ENCODE results near the gene TAS1R3. TPM values are rescaled to one million over a fixed set of nuclear protein-coding genes. Genes with fewer than 3 reads are reported as not detected.
A peak's percentile ranks its signal among the peaks of the same experiment; 100 is the strongest.

TAS1R3 gene
- total RNA-seq, 1 experiment from 2014 or later = 0.22 TPM

GRCh38 chr1:1300352-1300739 lies 30.7 kb upstream of the TAS1R3 start:
- ChIA-PET POLR2A (interaction anchor here (0.6 kb wide), 1 partner anchor 62 kb away, joined by 4 read pairs; no protein-coding TSS in a partner anchor), CTCF (interaction anchor here (0.7 to 7.6 kb wide), 14 partner anchors 9 to 303 kb away, joined by 3 to 81 read pairs (median 4); partner anchors contain the start of gene UBE2J2)
- Mint-ChIP-seq H3K9me3 (no peaks in the 10 kb centered on the region), H3K4me3 (no peak overlapping the region), H3K27ac (no peak overlapping the region), H3K27me3 (ENCODE audit: low read depth) (no peaks in the 10 kb centered on the region), H3K4me1 (peaks cover 5% of the 10 kb centered on the region), H3K36me3 (no peaks in the 10 kb centered on the region)
- ATAC-seq (no peak), DNase-seq (ENCODE audit: low spot score) (no peak)
- no peak for TF ChIP-seq ATF1 (CRISPR knock-in tag; IDR thresholded peaks at IDR 0.05)
- TF ChIP-seq ZNF317 (CRISPR knock-in tag; IDR thresholded peaks at IDR 0.05; ENCODE audit: borderline replicate concordance, low read depth) = no peak
- TF ChIP-seq ESRRA (CRISPR knock-in tag; IDR thresholded peaks at IDR 0.05; ENCODE audit: borderline replicate concordance) = no peak
- TF ChIP-seq CREB1 (CRISPR knock-in tag; IDR thresholded peaks at IDR 0.05) = no peak

GRCh38 chr1:1302006-1302430 lies 29.1 kb upstream of the TAS1R3 start:
- peaks cover 5% of the 10 kb centered on the region; the same call in 1 of the 2 replicates for H3K27me3 Mint-ChIP-seq (ENCODE audit: low read depth)
- no peak overlapping the region for H3K27ac Mint-ChIP-seq
- ChIA-PET POLR2A (no interaction called here), CTCF (interaction anchor here (1.1 to 7.6 kb wide), 3 partner anchors 10 to 28 kb away, joined by 3 to 81 read pairs (median 3); partner anchors contain the start of gene UBE2J2)
- DNase-seq (ENCODE audit: low spot score) (peak; percentile 66), ATAC-seq (peak; percentile 23)
- no peak overlapping the region for H3K4me3 Mint-ChIP-seq
- peaks cover 18% of the 10 kb centered on the region for H3K4me1 Mint-ChIP-seq
- TF ChIP-seq SP1 (CRISPR knock-in tag; conservative IDR thresholded peaks at IDR 0.05) (no peak), ZNF423 (CRISPR knock-in tag; IDR thresholded peaks at IDR 0.05) (peak; percentile 53), TEAD4 (CRISPR knock-in tag; IDR thresholded peaks at IDR 0.05) (no peak), CTCF (IDR thresholded peaks at IDR 0.05) (peak; percentile 71), HMGXB4 (CRISPR knock-in tag; IDR thresholded peaks at IDR 0.05) (peak; percentile 52; the same call in 1 of the 2 replicates), ZNF263 (CRISPR knock-in tag; IDR thresholded peaks at IDR 0.05; ENCODE audit: low read depth) (peak; percentile 73)
- no peaks in the 10 kb centered on the region for H3K9me3 Mint-ChIP-seq
- no peaks in the 10 kb centered on the region for H3K36me3 Mint-ChIP-seq

GRCh38 chr1:1302951-1303509 lies 28.1 kb upstream of the TAS1R3 start:
- H3K27ac Mint-ChIP-seq = no peak overlapping the region
- H3K36me3 Mint-ChIP-seq = no peaks in the 10 kb centered on the region
- DNase-seq (ENCODE audit: low spot score) = no peak
- TF ChIP-seq E2F1 (CRISPR knock-in tag; IDR thresholded peaks at IDR 0.05) = no peak
- TF ChIP-seq USF1 (CRISPR knock-in tag; IDR thresholded peaks at IDR 0.05) = no peak
- no peak for TF ChIP-seq GRHL2 (CRISPR knock-in tag; IDR thresholded peaks at IDR 0.05; ENCODE audit: insufficient replicate concordance, severe bottlenecking)
- TF ChIP-seq ATF6 (CRISPR knock-in tag; IDR thresholded peaks at IDR 0.05) = no peak
- no peak for TF ChIP-seq FOXP1 (CRISPR knock-in tag; IDR thresholded peaks at IDR 0.05; ENCODE audit: borderline replicate concordance)
- POLR2A ChIA-PET = interaction anchor here (2.6 kb wide), 1 partner anchor 13 kb away, joined by 7 read pairs; no protein-coding TSS in a partner anchor
- H3K4me3 Mint-ChIP-seq = no peak overlapping the region
- peaks cover 6% of the 10 kb centered on the region; the same call in 1 of the 2 replicates for H3K27me3 Mint-ChIP-seq (ENCODE audit: low read depth)
- H3K4me1 Mint-ChIP-seq = peaks cover 21% of the 10 kb centered on the region
- CTCF ChIA-PET = interaction anchor here (7.6 kb wide), 1 partner anchor 11 kb away, joined by 81 read pairs; no protein-coding TSS in a partner anchor
- ATAC-seq = no peak
- no peaks in the 10 kb centered on the region for H3K9me3 Mint-ChIP-seq

All from WTC11 (cell line).